Measurements from ENCODE around the gene TTC34. TPM values are rescaled to one million over a fixed set of nuclear protein-coding genes. Genes with fewer than 3 reads are reported as not detected.

TTC34 gene
- total and polyA plus RNA-seq, 2 of the 13 experiments (the other 11 are each of a cell fraction or from before 2014, with no cell fraction given): 0.07 to 0.11 TPM

GRCh38 chr1:2602866-2603520 is 198.5 kb downstream of the TTC34 start (continued):
- TF ChIP-seq ZNF180 (CRISPR knock-in tag; IDR thresholded peaks at IDR 0.05; ENCODE audit: borderline replicate concordance, low read depth): no peak
- TF ChIP-seq YY1 (IDR thresholded peaks at IDR 0.05; ENCODE audit: insufficient read depth, insufficient replicate concordance, low read depth, low read length): no peak
- TF ChIP-seq LBX2 (CRISPR knock-in tag; IDR thresholded peaks at IDR 0.05; ENCODE audit: borderline replicate concordance): no peak

- POLR2A ChIA-PET: no interaction called here
- H4K20me1 ChIP-seq (ENCODE audit: insufficient read depth, low read length): no peaks in the 10 kb centered on the region
- no peaks in the 10 kb centered on the region for H3K36me3 ChIP-seq (replicated peaks in 1 of 2; ENCODE audit: control insufficient read depth in 1 of 2, insufficient read depth in 2 of 2, low read length in 2 of 2)
- H3K4me3 ChIP-seq (replicated peaks in 1 of 3; ENCODE audit: insufficient read depth in 1 of 3, low read depth in 2 of 3, low read length in 3 of 3): no peak overlapping the region
- no peak overlapping the region for H3K27ac ChIP-seq (ENCODE audit: extremely low read length, insufficient read depth, low read length)
- FAIRE-seq: no peak
- H3K27me3 ChIP-seq (ENCODE audit: control insufficient read depth in 1 of 2, insufficient read depth in 2 of 2, low read length in 2 of 2): peaks cover 9 to 63% of the 10 kb centered on the region in 2 experiments; a peak in 4 of 5 replicates
- no peak for TF ChIP-seq GABPA (IDR thresholded peaks at IDR 0.05; ENCODE audit: low read depth, low read length)
- TF ChIP-seq GABPA (CRISPR knock-in tag; IDR thresholded peaks at IDR 0.05; ENCODE audit: low read depth): no peak
- TF ChIP-seq ZFP1 (CRISPR knock-in tag; IDR thresholded peaks at IDR 0.05): no peak
- no peak for TF ChIP-seq ZNF709 (CRISPR knock-in tag; IDR thresholded peaks at IDR 0.05)
- no peak for TF ChIP-seq ZNF331 (CRISPR knock-in tag; IDR thresholded peaks at IDR 0.05)
- TF ChIP-seq ZBTB21 (CRISPR knock-in tag; IDR thresholded peaks at IDR 0.05): no peak
- TF ChIP-seq FOXP4 (CRISPR knock-in tag; IDR thresholded peaks at IDR 0.05): no peak
- TF ChIP-seq ZNF251 (CRISPR knock-in tag; IDR thresholded peaks at IDR 0.05): no peak
- TF ChIP-seq ZNF614 (CRISPR knock-in tag; IDR thresholded peaks at IDR 0.05; ENCODE audit: borderline replicate concordance): no peak
- TF ChIP-seq IKZF4 (CRISPR knock-in tag; IDR thresholded peaks at IDR 0.05; ENCODE audit: borderline replicate concordance, low read depth, not compliant biosample characterization): no peak
- TF ChIP-seq RNF2 (conservative IDR thresholded peaks at IDR 0.05; ENCODE audit: low read depth): no peak
- no peak for TF ChIP-seq SRF (IDR thresholded peaks at IDR 0.05; ENCODE audit: low read depth, low read length)
- no peak for TF ChIP-seq ZNF670 (CRISPR knock-in tag; IDR thresholded peaks at IDR 0.05; ENCODE audit: borderline replicate concordance)
- TF ChIP-seq ZNF546 (CRISPR knock-in tag; conservative IDR thresholded peaks at IDR 0.05): no peak
- TF ChIP-seq LCORL (IDR thresholded peaks at IDR 0.05): no peak
- no peak for TF ChIP-seq LCORL (CRISPR knock-in tag; IDR thresholded peaks at IDR 0.05)
- TF ChIP-seq MXD1 (CRISPR knock-in tag; IDR thresholded peaks at IDR 0.05): no peak
- no peak for ATAC-seq
- H2AFZ ChIP-seq (ENCODE audit: low read length): no peak overlapping the region
- intact Hi-C loops (cut with micrococcal nuclease; ENCODE audit: unreplicated experiment): no loop called here
- in situ Hi-C loops (cut with HindIII; ENCODE audit: extremely low pct_ligation_motif_present, low pct_unique_long_range_greater_than_20kb): no loop called here
- H3K4me2 ChIP-seq (ENCODE audit: low read depth, low read length): no peak overlapping the region
- WGBS (ENCODE audit: low lambda C conversion rate): 22% methylated on average over 13 of the region's 15 CpGs
- H3K4me1 ChIP-seq (ENCODE audit: insufficient read depth, low read length): no peaks in the 10 kb centered on the region
- H3K9ac ChIP-seq (ENCODE audit: insufficient read depth, low read depth, low read length): no peak overlapping the region
- no TSS peak for BruUV-seq (replicated peaks)
- no peak for DNase-seq (ENCODE audit: low spot score)
- H3K9me3 ChIP-seq (ENCODE audit: low read length): no peaks in the 10 kb centered on the region
- CTCF ChIA-PET (ENCODE audit: low intra/inter-chr PET ratio, low total read pairs): no interaction called here
- no peaks in the 10 kb centered on the region for H3K79me2 ChIP-seq (ENCODE audit: insufficient read depth, low read length)
Observed at GRCh38 chr1:2602311-2602835, 199.1 kb downstream of the TTC34 start.

Measured in HepG2 (cell line).